Fibroblast of skin of right biceps (primary cell): ENCODE results near the gene DHRS3.
"Not testable (repeated sequence)": the region's sequence is repeated elsewhere in the genome, so short reads cannot be mapped to it uniquely, and the experiment has no call there.

Experiments
- DNase-seq: peaks from one replicate; pipeline ENCODE4 v3.0.0-alpha.2; 2013

Gene DHRS3

DNA sequence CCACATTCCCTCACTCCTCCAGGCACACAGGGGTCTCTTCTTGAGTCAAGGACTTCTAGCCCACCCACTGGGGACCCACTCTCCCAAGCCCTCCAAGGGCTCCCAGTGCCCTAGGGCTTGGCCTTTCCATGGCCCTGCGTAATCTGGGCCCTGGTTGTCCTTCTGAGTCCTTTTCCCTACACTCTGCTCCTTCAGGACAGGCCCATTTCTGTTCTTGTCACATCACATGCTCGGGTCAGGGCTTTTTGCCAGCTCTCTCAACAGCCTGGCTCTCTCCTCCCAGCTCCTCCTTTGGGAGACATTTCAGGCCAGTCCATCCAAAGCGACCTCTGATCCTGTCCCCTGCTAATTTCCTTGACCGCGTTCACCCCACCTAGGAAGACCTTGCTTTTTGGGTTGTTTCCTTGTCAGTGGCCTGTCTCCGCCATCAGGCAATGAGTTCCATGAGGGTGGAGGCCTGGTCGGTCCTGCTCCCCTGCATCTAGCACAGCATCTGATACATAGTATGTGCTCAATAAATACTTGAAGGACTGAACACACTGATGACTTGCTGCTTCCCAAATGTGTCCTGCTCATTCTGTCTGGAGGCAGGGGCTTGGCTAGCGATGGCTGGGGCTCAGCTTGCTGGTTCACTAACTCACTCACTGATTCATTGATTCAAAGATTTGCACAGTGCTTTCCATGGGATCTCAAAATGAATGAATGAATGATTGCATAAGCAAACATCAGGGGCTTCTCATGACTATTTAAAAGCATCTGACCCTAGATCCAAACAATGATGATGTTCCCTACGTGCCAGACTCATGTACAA, 44.8 kb downstream of the DHRS3 start:
- DNase-seq: no peak

- no peak for DNase-seq
Measured at GRCh38 chr1:12572522-12572921, 45.5 kb downstream of the DHRS3 start.

- no peak for DNase-seq
Measured at GRCh38 chr1:12570291-12570690, 47.7 kb downstream of the DHRS3 start.

GRCh38 chr1:12568009-12568767, 49.8 kb downstream of the DHRS3 start:
- no peak for DNase-seq

DNA sequence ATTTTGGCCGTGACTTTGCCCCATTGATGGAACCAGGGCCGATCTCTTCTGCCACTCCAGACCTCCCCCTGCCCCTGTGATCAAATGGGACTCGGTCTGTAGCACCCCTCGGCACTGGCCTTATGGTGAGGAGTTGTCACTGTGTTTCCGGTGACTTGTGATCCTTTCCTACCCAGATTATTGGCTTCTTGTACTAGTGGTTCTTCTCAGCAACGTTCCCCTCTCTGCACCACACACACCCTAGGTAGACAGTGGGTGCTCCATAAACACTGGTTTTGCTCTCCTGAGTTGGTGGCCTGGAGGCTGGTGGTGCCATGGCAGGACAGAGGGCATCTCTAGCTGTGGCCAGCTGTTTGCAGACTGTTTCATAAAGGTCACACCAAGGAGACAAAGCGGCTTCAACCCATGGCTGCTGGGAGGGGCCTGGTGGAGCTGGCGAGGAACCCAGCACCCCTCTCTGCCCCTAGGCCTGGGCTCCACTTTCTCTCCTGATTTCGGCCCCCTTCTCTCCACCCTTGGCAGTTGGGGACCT, 50.7 kb downstream of the DHRS3 start:
- no peak for DNase-seq

- no peak for DNase-seq
Measured at GRCh38 chr1:12566484-12567287, 51.3 kb downstream of the DHRS3 start.

DNA sequence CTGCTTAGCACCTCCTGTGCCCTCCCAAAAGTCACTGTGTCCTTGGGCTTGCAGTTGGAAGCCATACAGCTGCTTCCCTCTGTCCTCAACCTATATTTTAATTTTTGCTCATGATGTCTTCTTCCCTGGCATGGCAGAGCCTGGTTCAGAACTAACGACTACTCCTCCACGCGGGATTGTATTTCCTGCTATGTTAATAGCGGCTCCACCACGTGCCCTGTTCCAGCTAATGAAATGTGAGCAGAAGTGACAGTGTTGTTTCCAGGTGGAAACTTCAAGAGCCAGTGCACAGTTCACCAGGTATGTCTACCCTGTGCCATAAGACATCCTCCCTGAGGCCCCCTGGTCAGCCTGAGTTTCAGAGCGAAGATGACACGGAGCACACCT, 52.1 kb downstream of the DHRS3 start:
- no peak for DNase-seq

- no peak for DNase-seq
Measured at GRCh38 chr1:12565094-12565965, 52.7 kb downstream of the DHRS3 start.

DNA sequence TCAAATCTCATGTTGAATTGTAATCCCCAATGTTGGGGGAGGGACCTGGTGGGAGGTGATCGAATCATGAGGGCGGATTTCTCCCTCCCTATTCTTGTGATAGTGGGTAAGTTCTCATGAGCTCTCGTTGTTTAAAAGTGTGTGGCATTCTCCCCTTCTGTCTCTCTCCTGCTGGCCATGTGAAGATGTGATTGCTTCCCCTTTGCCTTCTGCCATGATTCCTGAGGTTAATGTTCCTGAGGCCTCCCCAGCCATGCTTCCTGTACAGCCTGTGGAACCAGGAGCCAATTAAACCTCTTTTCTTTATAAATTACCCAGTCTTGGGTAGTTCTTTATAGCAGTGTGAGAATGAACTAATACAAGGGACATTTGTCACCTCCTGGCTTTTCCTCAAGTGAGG, 53.8 kb downstream of the DHRS3 start:
- not testable (repeated sequence) for DNase-seq

- DNase-seq: no peak
Measured at GRCh38 chr1:12562955-12563576, 54.9 kb downstream of the DHRS3 start.

- DNase-seq: no peak
Measured at GRCh38 chr1:12561121-12561520, 56.9 kb downstream of the DHRS3 start.

DNA sequence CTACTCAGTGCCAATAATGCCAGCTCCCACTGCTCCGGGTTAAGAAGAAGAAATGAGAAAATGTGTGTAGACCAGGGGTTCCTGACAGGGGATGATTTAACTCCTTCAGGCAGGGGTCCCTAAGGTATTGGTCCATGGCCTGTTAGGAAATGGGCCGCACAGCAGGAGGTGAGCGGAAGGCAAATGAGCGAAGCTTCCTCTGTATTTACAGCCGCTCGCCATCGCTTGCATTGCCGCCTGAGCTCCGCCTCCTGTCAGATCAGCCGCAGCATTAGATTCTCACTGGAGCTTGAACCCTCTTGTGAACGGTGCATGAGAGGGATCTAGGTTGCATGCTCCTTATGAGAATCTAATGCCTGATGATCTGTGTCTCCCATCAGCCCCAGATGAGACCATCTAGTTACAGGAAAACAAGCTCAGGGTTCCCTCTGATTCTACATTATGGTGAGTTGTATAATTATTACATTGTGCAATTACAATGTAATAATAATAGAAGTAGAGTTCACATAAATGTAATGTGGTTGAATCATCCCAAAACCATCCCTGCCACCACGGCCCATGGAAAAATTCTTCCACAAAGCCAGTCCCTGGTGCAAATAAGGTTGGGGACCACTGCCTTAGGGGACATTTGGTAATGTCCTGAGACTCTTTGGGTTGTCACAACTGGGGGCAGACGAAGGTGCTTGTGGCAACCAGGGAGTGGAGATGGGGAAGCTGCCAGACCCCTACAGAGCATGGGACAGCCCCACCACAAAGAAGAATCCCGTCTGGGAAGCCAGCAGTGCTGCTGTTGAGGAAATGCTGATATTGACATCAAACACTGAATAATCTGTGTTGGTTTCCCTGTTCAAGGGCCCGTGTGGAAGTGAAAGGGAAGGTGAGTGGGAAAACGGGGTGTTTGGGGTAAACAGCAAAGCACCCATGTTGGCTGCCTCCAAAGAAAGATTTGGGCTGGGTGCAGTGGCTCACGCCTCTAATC, 60.8 kb downstream of the DHRS3 start:
- peak; percentile 70 for DNase-seq

DNA sequence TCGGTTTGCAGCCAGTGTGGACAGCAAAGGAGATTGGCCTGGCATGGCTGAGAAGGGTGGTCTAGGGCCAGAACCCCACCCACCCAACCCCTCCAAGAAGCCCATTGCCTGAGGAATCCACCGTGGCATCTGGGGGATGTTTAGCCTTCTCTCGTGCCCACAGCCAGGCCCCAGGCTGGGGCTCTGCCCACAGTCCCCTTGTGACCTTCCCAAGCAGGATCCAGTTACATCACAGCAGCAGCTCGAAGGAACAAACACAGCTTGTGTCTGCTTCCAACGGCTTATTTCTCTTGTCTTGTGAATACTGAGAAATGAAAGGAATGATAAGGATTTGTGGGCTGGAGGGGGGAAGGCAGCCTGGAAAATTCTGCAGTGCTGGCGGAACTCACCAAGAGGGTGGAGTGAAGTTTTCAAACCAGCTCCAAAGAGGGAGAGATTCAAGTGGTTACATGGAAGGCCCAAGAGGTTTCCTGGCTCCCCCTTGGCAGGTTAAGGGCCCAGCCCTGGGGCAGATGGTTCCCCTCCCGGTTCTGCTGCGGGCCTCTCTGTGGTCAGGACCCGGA, 61.6 kb downstream of the DHRS3 start:
- DNase-seq: peak; percentile 94

DNA sequence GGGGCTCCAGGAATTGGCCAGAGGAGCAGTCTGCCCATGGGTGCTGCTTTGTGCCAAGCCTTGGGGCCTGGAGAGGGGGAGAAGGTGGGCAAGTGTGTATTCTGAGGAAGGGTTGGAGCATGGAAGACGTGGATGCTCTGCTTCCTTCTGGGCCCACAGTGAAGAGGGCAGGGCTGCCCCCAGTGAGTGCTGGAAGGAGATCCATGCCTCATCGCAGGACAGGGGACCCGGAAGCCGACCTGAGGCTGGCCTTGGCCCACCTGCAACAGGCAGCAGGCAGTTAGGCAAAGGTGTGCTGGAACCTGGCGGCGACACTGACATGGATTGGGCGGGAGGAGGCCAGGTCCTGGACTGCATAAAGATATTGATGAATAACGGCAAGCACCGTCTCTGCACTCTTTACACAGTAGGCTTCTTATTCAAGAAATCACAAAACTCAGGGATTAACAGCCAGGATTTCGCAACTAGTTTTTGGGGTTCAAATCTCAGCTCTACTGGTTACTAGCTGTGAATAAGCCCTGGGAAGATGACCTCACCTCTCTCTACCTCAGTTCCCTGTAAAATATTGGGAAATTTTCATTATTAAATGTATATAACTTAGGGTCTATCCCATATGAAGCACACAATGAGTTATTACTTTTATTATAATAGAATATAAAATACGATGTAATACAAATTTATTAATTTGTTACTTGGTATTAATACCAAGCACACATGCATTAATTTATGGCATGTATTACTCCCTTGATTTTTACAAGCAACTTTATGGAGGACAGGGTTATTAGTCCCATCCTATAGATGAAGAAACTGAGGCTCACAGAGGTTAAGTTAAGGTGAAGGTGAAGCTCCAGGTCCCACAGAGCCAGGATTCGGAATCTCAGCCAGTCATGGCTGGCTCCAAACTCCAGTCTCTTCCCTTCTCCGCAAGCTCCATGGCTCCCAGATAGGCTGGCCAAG, 62.3 kb downstream of the DHRS3 start:
- DNase-seq: no peak

DNA sequence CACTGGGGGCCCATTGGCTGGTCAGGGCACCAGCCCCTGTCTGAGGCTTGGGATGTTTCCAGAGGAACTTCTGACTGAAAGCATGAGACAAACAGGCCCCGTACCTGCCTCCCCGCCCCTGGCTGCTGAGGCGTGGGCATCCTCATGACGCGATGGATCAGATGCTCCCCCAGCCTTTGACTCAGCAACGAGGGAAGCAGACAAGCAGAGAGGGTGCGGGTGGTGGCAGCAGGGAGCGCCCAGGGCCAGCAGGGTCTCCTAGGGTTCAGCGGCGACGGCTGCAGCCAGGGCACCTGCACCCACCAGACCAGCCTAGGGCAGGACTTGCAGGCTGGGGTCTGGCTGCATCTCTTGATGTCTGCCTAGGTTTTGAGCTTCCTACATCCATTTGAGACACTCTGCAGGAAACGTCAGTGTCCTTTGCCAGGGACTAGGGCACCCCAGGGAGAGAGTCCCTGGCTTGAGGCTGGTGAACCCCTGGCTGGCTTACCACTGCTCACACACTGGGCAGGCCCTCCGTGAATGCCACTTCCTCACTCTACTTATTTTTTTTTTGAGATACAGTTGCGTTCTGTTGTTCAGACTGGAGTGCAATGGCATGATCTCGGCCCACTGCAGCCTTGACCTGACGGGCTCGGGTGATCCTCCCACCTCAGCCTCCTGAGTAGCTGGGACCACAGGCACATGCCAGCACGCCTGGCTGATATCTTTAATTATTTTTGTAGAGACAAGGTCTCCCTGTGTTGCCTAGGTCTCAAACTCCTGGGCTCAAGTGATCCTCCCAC, 63.3 kb downstream of the DHRS3 start:
- DNase-seq: no peak

- no peak for DNase-seq
Measured at GRCh38 chr1:12553963-12554362, 64.0 kb downstream of the DHRS3 start.

DNA sequence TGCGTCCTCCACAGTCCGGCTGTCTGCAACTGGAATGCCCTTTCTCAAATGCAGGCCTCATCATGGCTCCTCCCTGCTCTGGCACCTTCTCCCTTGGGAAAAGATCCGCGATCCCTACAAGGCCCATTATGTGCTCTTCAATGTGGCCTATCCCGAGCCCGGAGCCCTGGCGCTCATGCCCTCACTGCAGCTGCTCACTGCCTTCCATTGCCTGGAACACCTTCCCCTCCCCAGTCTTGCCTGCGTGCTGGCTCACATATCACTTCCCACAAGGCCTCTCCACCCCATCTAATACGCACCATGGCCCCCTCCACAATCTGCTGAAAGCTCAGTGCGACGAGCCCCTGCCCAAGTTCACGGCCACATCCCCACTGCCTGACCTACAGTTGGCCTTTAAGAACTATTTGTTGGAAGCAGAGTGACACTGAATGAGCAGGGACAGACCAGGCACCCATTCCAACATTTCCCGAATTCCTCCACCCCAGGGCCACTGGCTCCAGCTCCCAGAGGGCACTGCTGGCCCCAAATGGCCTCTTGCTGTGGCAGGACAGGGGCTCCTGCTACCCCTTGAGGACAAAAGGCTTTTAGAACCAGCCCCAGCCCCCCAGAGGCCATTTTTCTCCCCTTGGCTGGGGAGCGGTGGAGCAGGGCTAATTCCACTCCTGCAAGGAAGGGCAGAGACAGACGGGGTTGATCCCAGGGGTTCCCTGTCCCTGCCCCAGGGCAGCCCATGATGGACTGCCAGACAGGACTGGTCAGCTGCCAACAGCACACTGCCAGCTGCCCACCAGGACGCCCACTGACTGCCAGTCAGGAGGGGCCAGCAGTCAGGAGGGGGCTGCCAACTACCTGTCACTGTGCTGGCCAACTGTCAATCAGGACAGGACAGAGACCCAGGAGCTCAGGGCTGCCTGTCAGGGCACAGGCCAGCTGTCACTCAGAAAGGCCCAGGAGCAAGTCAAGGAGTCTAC, 64.8 kb downstream of the DHRS3 start:
- peak; percentile 23 for DNase-seq
